ENCODE results near the gene PLD2. TPM values are rescaled to one million over a fixed set of nuclear protein-coding genes. Genes with fewer than 3 reads are reported as not detected.
"Not testable (repeated sequence)": the region's sequence is repeated elsewhere in the genome, so short reads cannot be mapped to it uniquely, and the experiment has no call there.

The PLD2 gene
- total RNA-seq, 1 donor from 2014 or later, result 13.6 TPM

GRCh38 chr17:4818276-4818675 is 11.3 kb downstream of the PLD2 start:
- intact Hi-C loops (cut with DNase I), result no loop called here
- DNase-seq, result no peak
- no peak for ATAC-seq (ENCODE audit: poor library complexity)

- no peak for DNase-seq
- no peak for ATAC-seq (ENCODE audit: poor library complexity)
- intact Hi-C loops (cut with DNase I), result no loop called here
These were observed 15.9 kb downstream of the PLD2 start for GRCh38 chr17:4822835-4823234.

- intact Hi-C loops (cut with DNase I), result no loop called here
- ATAC-seq (ENCODE audit: poor library complexity) (no peak), DNase-seq (no peak)
These were observed 16.6 kb downstream of the PLD2 start for GRCh38 chr17:4823373-4824089.

GRCh38 chr17:4827399-4827798 is 20.4 kb downstream of the PLD2 start:
- intact Hi-C loops (cut with DNase I), result no loop called here
- DNase-seq (no peak), ATAC-seq (ENCODE audit: poor library complexity) (no peak)

GRCh38 chr17:4832829-4833177 is 25.9 kb downstream of the PLD2 start:
- not testable (repeated sequence) for DNase-seq; ATAC-seq (ENCODE audit: poor library complexity)
- intact Hi-C loops (cut with DNase I), result loop anchor here (10.0 kb wide), 1 partner anchor 52 kb away; no protein-coding TSS in a partner anchor

- intact Hi-C loops (cut with DNase I), result loop anchor here (10.0 kb wide), 1 partner anchor 51 kb away; no protein-coding TSS in a partner anchor
- DNase-seq (peak; percentile 93), ATAC-seq (ENCODE audit: poor library complexity) (peak; percentile 97)
These were observed 26.4 kb downstream of the PLD2 start, which contains the start of gene MINK1 for GRCh38 chr17:4833178-4833940. TSS of gene MINK1 (plus strand) at chr17:4833340. CDS start at chr17:4833584, 244 bp downstream.

GRCh38 chr17:4833941-4834680 is 27.2 kb downstream of the PLD2 start:
- ATAC-seq (ENCODE audit: poor library complexity), result no peak

GRCh38 chr17:4834681-4835020 is 27.7 kb downstream of the PLD2 start:
- ATAC-seq (ENCODE audit: poor library complexity) (no peak), DNase-seq (no peak)
- intact Hi-C loops (cut with DNase I), result loop anchor here (5.0 to 10.0 kb wide), 2 partner anchors 37 to 50 kb away; partner anchors contain the start of gene PSMB6

More at GRCh38 chr17:4833941-4834680, 27.2 kb downstream of the PLD2 start:
- peak; percentile 51 for DNase-seq
- intact Hi-C loops (cut with DNase I), result loop anchor here (10.0 kb wide), 1 partner anchor 51 kb away; no protein-coding TSS in a partner anchor

- ATAC-seq (ENCODE audit: poor library complexity), result no peak
- intact Hi-C loops (cut with DNase I), result loop anchor here (5.0 to 10.0 kb wide), 2 partner anchors 39 to 49 kb away; partner anchors contain the start of gene PSMB6
- DNase-seq, result no peak
These were observed 29.3 kb downstream of the PLD2 start for GRCh38 chr17:4836221-4836620.

GRCh38 chr17:4837471-4838308 is 30.7 kb downstream of the PLD2 start:
- ATAC-seq (ENCODE audit: poor library complexity), result peak; percentile 63
- peak; percentile 54 for DNase-seq
- intact Hi-C loops (cut with DNase I), result loop anchor here (5.0 to 10.0 kb wide), 2 partner anchors 40 to 47 kb away; partner anchors contain the start of gene PSMB6

- intact Hi-C loops (cut with DNase I), result loop anchor here (5.0 to 10.0 kb wide), 2 partner anchors 41 to 46 kb away; partner anchors contain the start of gene PSMB6
- DNase-seq (no peak), ATAC-seq (ENCODE audit: poor library complexity) (no peak)
These were observed 31.4 kb downstream of the PLD2 start for GRCh38 chr17:4838309-4838785.

GRCh38 chr17:4839221-4839620 is 32.3 kb downstream of the PLD2 start:
- no peak for ATAC-seq (ENCODE audit: poor library complexity)
- no peak for DNase-seq
- intact Hi-C loops (cut with DNase I), result loop anchor here (5.0 to 10.0 kb wide), 2 partner anchors 42 to 46 kb away; partner anchors contain the start of gene PSMB6

GRCh38 chr17:4839965-4840892 is 33.3 kb downstream of the PLD2 start:
- intact Hi-C loops (cut with DNase I), result loop anchor here (5.0 to 10.0 kb wide), 2 partner anchors 43 to 45 kb away; partner anchors contain the start of gene PSMB6
- DNase-seq, result no peak

GRCh38 chr17:4840893-4841242 is 33.9 kb downstream of the PLD2 start:
- intact Hi-C loops (cut with DNase I), result no loop called here
- ATAC-seq (ENCODE audit: poor library complexity), result no peak

More at GRCh38 chr17:4839965-4840892, 33.3 kb downstream of the PLD2 start:
- no peak for ATAC-seq (ENCODE audit: poor library complexity)

GRCh38 chr17:4842376-4842775 is 35.4 kb downstream of the PLD2 start:
- no peak for ATAC-seq (ENCODE audit: poor library complexity)
- intact Hi-C loops (cut with DNase I), result no loop called here
- DNase-seq, result no peak

More at GRCh38 chr17:4840893-4841242, 33.9 kb downstream of the PLD2 start:
- DNase-seq, result no peak

- intact Hi-C loops (cut with DNase I), result no loop called here
- DNase-seq, result no peak
- no peak for ATAC-seq (ENCODE audit: poor library complexity)
These were observed 36.5 kb downstream of the PLD2 start for GRCh38 chr17:4843321-4844000.
